SU-DHL-6 (cell line): ENCODE results near the gene ANKRD17.
"Not testable (repeated sequence)": the region's sequence is repeated elsewhere in the genome, so short reads cannot be mapped to it uniquely, and the experiment has no call there.

Source experiments
- H2AFZ ChIP-seq: fragments of 200-600 bp; sonication (generic); 2 replicates; pipeline ENCODE4 v1.6.1; 2014; ENCODE audit warnings: low read depth, mild to moderate bottlenecking, moderate library complexity, mixed read lengths, antibody characterized with exemption, low read length; ENCODE audit not compliant: severe bottlenecking
- H3F3A ChIP-seq: fragments of 200-600 bp; shearing (Covaris generic); 2 replicates; pipeline ENCODE4 v1.6.0; 2016; ENCODE audit warnings: antibody characterized with exemption, mild to moderate bottlenecking; ENCODE audit not compliant: insufficient read depth
- H3K27ac ChIP-seq: fragments of 200-600 bp; sonication (generic); 2 replicates; pipeline ENCODE4 v1.5.1; 2016; ENCODE audit warnings: low read depth, mild to moderate bottlenecking, low read length, moderate library complexity, mixed read lengths
- H3K27me3 ChIP-seq: fragments of 200-600 bp; sonication (generic), shearing (Covaris generic); 2 replicates; pipeline ENCODE4 v1.6.0; 2014; ENCODE audit warnings: mild to moderate bottlenecking, low read length
- H3K36me3 ChIP-seq: fragments of 200-600 bp; sonication (generic); 2 replicates; pipeline ENCODE4 v1.6.1; 2014; ENCODE audit warnings: mild to moderate bottlenecking, low read length, mixed read lengths
- H3K4me2 ChIP-seq: fragments of 300-600, 200-600 bp; shearing (Covaris generic), sonication (generic); 2 replicates; pipeline ENCODE4 v1.6.0; 2014; ENCODE audit warnings: low read length, low read depth, mild to moderate bottlenecking; ENCODE audit not compliant: poor library complexity, severe bottlenecking
- H3K4me3 ChIP-seq: fragments of 200-600 bp; sonication (generic); 2 replicates; pipeline ENCODE4 v1.5.1; 2014; ENCODE audit warnings: antibody characterized with exemption, low read length, mild to moderate bottlenecking, mixed read lengths; ENCODE audit not compliant: insufficient read depth, poor library complexity, severe bottlenecking
- H3K79me2 ChIP-seq: fragments of 200-600 bp; sonication (generic); 2 replicates; pipeline ENCODE4 v1.6.1; 2014; ENCODE audit warnings: mild to moderate bottlenecking, low read length, moderate library complexity; ENCODE audit not compliant: insufficient read depth
- H3K9ac ChIP-seq: fragments of 200-600 bp; sonication (generic); 2 replicates; pipeline ENCODE4 v1.7.0; 2014; ENCODE audit warnings: mild to moderate bottlenecking, low read length
- H3K9me2 ChIP-seq: fragments of 200-600 bp; sonication (generic); replicated peaks from 2 replicates; pipeline ENCODE4 v1.6.1; 2014; ENCODE audit warnings: low read length; ENCODE audit not compliant: insufficient read depth
- H3K9me3 ChIP-seq: fragments of 200-600 bp; sonication (generic); 2 replicates; pipeline ENCODE4 v1.6.1; 2014; ENCODE audit warnings: low read length, mixed read lengths; ENCODE audit not compliant: insufficient read depth
- H4K20me1 ChIP-seq: fragments of 200-600 bp; sonication (generic); 2 replicates; pipeline ENCODE4 v1.6.1; 2014; ENCODE audit warnings: low read depth, mild to moderate bottlenecking, antibody characterized with exemption, low read length, moderate library complexity, mixed read lengths
- EZH2phosphoT487 ChIP-seq: fragments of 200-600 bp; sonication (generic), shearing (Covaris generic); conservative IDR thresholded peaks from 2 replicates; pipeline ENCODE4 v1.6.1; 2018; ENCODE audit warnings: mild to moderate bottlenecking, antibody characterized with exemption, low read length, moderate library complexity, mixed read lengths
- TF ChIP-seq, protein P1 (sequence below): fragments of 200-600 bp; sonication (generic); IDR thresholded peaks from one replicate; pipeline ENCODE4 v1.5.1; 2017; ENCODE audit warnings: antibody characterized with exemption, mild to moderate bottlenecking, low read length, moderate library complexity; ENCODE audit not compliant: insufficient read depth, poor library complexity, severe bottlenecking

The ANKRD17 gene

DNA sequence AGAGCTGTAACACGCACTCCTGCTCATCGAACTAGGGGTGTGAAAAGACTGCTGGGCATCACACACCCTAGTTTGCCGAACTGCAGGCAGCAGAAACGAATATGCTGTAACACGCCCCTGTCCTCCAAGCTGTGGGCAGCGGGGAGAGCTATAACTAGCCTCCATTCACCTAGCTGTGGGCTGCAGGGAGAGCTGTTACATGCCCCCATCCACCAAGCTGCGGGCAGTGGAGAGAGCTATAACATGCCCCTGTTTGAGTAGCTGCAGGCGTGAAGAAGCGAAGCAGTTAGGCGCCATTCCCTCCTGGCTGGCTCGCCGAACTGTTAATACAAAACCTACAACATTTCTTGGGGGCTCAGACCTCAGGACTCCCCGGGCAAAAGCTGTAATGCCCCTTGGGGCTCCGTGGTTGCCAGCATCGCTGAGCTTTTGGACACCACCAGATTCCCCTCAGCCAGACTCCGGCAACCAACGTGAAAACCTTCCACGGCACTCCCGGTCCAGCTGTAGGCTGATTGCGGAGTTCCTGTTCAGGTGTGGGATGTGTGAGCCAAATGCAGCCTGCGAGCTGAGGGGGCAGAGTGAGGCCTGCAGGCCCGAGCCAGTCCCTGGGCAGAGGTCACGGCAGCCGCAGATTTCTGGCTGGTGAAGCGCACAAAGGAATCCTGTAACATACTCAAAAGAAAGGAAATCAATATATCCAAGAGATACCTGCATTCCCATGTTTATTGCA is 41.1 kb upstream of the ANKRD17 start:
- Histone ChIP-seq H2AFZ (no peak overlapping the region), H4K20me1 (no peaks in the 10 kb centered on the region), H3F3A (no peaks in the 10 kb centered on the region), H3K9ac (no peak overlapping the region), H3K27me3 (no peaks in the 10 kb centered on the region), H3K9me3 (no peaks in the 10 kb centered on the region), H3K79me2 (no peaks in the 10 kb centered on the region), H3K9me2 (no peaks in the 10 kb centered on the region), H3K27ac (no peak overlapping the region), H3K4me3 (no peak overlapping the region), H3K36me3 (no peaks in the 10 kb centered on the region), H3K4me2 (no peak overlapping the region)
- TF ChIP-seq, protein P1, sequence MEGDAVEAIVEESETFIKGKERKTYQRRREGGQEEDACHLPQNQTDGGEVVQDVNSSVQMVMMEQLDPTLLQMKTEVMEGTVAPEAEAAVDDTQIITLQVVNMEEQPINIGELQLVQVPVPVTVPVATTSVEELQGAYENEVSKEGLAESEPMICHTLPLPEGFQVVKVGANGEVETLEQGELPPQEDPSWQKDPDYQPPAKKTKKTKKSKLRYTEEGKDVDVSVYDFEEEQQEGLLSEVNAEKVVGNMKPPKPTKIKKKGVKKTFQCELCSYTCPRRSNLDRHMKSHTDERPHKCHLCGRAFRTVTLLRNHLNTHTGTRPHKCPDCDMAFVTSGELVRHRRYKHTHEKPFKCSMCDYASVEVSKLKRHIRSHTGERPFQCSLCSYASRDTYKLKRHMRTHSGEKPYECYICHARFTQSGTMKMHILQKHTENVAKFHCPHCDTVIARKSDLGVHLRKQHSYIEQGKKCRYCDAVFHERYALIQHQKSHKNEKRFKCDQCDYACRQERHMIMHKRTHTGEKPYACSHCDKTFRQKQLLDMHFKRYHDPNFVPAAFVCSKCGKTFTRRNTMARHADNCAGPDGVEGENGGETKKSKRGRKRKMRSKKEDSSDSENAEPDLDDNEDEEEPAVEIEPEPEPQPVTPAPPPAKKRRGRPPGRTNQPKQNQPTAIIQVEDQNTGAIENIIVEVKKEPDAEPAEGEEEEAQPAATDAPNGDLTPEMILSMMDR, result no peak
- no peak for TF ChIP-seq EZH2phosphoT487

- H2AFZ ChIP-seq, H3K9me3 ChIP-seq, H3K27ac ChIP-seq, H3K4me3 ChIP-seq, H3K79me2 ChIP-seq, H3K9ac ChIP-seq, H3K4me2 ChIP-seq, H3K36me3 ChIP-seq, H3K27me3 ChIP-seq, H3F3A ChIP-seq, H4K20me1 ChIP-seq, H3K9me2 ChIP-seq: not testable (repeated sequence)
Measured at GRCh38 chr4:73292661-73293060, 34.1 kb upstream of the ANKRD17 start.

DNA sequence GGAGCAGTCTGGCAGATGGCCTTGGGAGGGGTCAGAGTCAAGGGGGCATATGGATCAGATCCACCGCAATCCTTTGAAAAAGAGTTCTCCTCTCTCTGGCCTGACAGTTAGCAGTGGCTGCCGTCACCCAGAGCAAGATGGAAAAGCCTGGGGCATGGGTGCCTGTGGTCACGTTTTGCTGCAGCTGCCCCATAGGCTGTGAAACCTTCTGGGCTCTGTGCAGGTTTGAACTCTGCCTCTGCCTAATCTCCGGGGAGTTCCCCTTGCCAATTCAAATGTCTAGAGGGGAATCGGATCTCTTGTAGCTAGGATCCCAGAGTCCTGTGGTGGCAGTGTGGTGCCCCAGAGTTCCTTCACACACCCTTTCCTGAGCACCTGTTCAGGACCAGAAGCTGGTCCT is 23.4 kb upstream of the ANKRD17 start:
- Histone ChIP-seq H2AFZ (no peak overlapping the region), H3K9me2 (no peaks in the 10 kb centered on the region), H3K36me3 (no peaks in the 10 kb centered on the region), H3K9me3 (no peaks in the 10 kb centered on the region), H3K79me2 (no peaks in the 10 kb centered on the region), H3K27me3 (no peaks in the 10 kb centered on the region), H3K4me3 (no peak overlapping the region), H3F3A (no peaks in the 10 kb centered on the region), H4K20me1 (no peaks in the 10 kb centered on the region), H3K4me2 (no peak overlapping the region), H3K9ac (no peak overlapping the region), H3K27ac (no peak overlapping the region)
- TF ChIP-seq, protein P1, result no peak
- TF ChIP-seq EZH2phosphoT487, result no peak

DNA sequence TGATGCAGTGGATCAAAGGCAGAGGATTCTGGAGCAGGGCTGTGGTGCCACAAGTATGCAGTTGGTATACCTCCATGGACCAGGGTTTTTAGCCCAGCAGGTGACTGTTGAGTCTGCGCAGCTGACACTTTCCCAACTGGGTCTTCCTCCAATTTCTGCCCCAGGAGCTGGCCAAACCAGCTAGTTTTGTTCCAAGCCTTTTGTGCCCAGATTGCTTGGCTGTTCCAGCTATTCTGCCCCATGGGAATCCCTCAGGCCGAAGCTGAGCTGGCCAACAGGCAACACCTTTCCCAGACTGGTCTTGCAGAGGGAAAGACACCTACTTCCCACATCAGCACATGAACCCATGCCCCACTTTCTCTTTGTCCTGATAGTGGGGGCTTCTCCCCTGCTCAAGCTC is 22.8 kb upstream of the ANKRD17 start:
- no peaks in the 10 kb centered on the region for H4K20me1 ChIP-seq
- H3K36me3 ChIP-seq, result no peaks in the 10 kb centered on the region
- no peaks in the 10 kb centered on the region for H3K27me3 ChIP-seq
- no peaks in the 10 kb centered on the region for H3K9me2 ChIP-seq
- H3K79me2 ChIP-seq, result no peaks in the 10 kb centered on the region
- no peak overlapping the region for H3K4me2 ChIP-seq
- no peak for TF ChIP-seq EZH2phosphoT487
- TF ChIP-seq, protein P1, result no peak
- H3K9me3 ChIP-seq, result no peaks in the 10 kb centered on the region
- H3K27ac ChIP-seq, result no peak overlapping the region
- no peak overlapping the region for H3K4me3 ChIP-seq
- no peak overlapping the region for H3K9ac ChIP-seq
- no peak overlapping the region for H2AFZ ChIP-seq
- H3F3A ChIP-seq, result no peaks in the 10 kb centered on the region
